Epithelial cell of proximal tubule (primary cell): ENCODE data around the gene ZFP62. TPM values are rescaled to one million over a fixed set of nuclear protein-coding genes. Genes with fewer than 3 reads are reported as not detected.

Experiments
- DNase-seq: peaks from one replicate; pipeline ENCODE4 v3.0.0-alpha.2; 2011; ENCODE audit warnings: low read depth
- H3K4me3 ChIP-seq: 2 replicates; pipeline ENCODE4 v1.5.1; 2011; ENCODE audit warnings: low read depth, mild to moderate bottlenecking, low read length
- total RNA-seq: library from RNA; depleted of rRNA; stranded (reverse); fragments of >200 nt; gene quantifications from 2 replicates; pipeline ENCODE4 v1.2.3, GENCODE V29; 2015
- TF ChIP-seq, protein P1 (sequence below): conservative IDR thresholded peaks from 2 replicates; pipeline ENCODE4 v1.5.1; 2012; ENCODE audit warnings: low read depth, mild to moderate bottlenecking, low read length

Gene ZFP62
- total RNA-seq, 1 donor from 2014 or later, result 12.4 TPM

DNA sequence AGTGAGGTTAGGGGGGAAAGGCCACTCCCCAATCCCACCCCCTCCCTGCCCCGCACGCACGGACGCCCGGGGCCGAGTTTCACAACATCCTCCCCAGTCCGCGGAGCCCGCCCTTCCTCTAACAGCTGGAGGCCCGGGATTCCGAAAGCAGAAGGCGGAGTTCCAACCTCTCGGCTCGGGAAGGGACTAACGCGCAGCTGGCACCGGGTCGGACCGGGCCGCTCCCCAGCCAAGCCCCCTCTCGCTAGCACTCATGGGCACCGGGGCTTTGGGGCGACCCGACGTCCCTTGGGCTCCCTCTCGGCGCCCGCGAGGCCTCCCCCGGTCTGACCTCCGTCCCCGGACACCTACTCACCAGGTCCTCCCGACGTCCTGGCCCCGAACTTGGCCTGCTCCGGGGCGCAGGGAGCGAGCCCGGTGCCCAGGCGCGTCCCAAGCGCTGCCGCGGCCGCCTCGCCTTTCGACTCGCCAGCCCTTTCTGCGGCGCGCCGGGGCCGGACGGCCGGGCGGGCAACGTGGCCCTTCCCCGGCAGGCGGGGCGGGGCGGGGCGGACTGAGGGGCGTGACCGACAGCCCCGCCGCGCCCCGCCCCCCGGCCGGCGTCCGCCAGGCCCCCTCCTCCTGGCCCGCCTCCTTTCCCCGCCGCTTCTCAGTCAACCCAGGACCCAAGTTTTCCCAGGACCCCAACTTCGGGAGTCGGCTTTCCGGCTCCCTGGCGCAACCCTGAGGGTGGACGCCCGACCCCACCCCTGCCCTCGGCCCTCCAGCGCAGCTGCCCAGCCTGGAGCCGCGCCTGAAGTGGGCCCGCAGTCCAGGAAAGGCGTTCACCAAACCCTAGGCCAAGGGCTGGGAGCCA lies 58.5 kb downstream of the ZFP62 start, which contains the start of gene MGAT1:
TSS of gene MGAT1 (minus strand) at position 482 of the 856 bp plus-strand sequence. CDS start 9,835 bp downstream, outside the sequence.
- TF ChIP-seq, protein P1, sequence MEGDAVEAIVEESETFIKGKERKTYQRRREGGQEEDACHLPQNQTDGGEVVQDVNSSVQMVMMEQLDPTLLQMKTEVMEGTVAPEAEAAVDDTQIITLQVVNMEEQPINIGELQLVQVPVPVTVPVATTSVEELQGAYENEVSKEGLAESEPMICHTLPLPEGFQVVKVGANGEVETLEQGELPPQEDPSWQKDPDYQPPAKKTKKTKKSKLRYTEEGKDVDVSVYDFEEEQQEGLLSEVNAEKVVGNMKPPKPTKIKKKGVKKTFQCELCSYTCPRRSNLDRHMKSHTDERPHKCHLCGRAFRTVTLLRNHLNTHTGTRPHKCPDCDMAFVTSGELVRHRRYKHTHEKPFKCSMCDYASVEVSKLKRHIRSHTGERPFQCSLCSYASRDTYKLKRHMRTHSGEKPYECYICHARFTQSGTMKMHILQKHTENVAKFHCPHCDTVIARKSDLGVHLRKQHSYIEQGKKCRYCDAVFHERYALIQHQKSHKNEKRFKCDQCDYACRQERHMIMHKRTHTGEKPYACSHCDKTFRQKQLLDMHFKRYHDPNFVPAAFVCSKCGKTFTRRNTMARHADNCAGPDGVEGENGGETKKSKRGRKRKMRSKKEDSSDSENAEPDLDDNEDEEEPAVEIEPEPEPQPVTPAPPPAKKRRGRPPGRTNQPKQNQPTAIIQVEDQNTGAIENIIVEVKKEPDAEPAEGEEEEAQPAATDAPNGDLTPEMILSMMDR, result no peak
- DNase-seq, result no peak

DNA sequence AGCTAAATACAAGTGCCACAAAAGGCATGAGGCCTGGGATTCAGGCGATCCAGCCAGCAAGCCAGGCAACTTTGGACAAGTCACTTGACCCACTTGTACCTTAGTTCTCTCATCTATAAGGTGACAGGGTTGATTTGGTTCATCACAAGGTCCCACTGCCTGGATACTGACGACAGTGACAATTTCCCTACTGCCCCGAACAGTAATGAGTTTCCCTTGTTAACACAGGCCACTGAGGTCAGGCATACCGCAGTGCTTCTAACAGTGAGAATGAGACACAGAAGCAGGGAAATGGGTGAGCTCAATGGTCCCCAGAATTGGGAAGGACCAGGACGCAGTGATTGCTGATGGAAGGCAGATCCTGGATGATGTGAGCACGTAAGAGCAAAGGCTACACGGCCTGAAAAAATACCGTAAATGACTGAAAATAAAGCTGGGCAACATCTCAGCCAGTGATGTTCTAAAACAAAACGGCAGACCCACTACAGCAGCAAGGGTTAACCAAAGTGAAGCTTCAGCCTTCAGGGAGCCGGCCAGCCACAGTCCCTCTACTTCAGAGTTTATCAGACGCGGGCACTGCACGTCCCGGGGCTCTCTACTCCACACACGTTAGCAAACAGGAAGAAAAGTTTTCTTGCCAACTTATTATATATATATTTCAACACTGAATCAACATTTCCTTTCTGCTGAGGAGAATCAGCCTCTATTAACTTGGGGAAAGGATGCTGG lies 59.3 kb downstream of the ZFP62 start:
- TF ChIP-seq, protein P1, result no peak
- H3K4me3 ChIP-seq, result peak overlapping the region; percentile 91

More for the DNA sequence above, 58.5 kb downstream of the ZFP62 start, which contains the start of gene MGAT1:
- H3K4me3 ChIP-seq, result peak within 1 kb of the TSS; percentile 91

DNA sequence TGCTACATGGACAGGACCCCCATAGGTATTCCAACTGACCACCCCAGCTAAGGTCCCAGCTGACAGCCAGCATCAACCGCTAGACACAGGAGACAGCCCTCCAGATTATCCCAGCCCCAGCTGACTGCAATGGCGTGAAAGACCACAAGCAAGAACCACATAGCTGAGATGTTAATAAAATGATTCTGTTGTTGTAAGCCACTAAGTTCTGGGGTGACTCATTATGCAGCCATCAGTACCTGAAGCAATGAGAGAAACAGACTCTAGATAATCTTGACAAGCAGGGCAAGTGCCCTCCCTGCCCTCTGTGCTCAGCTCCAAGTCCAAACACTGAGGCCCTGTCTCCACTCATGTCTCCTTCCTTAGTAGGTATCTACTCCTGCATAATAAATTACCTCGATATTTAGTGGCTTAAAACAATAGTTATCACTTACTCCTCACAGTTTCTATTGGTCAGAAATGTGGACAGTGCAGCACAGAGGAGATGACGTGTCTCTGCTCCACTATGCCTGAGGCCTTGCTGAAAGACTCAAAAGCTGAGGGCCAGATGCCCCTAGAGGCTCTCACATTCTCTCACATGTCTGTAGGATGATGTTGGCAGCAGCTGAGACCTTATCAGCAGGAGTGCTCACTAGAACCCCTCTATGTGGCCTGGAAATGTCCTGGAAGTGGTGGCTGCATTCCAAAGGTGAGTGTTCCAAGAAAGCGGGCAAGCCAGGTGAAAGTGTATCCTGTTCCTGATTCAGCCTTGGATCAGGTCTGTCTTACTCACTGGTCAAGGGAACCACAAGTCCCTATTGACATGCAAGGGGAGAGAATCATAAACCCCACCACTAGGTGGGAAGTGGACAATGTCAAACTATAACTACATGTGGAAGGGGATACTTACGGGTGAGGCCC lies 60.9 kb downstream of the ZFP62 start:
- TF ChIP-seq, protein P1, result peak; percentile 13
- H3K4me3 ChIP-seq, result no peak overlapping the region
- no peak for DNase-seq

More for the DNA sequence above, 59.3 kb downstream of the ZFP62 start:
- no peak for DNase-seq

DNA sequence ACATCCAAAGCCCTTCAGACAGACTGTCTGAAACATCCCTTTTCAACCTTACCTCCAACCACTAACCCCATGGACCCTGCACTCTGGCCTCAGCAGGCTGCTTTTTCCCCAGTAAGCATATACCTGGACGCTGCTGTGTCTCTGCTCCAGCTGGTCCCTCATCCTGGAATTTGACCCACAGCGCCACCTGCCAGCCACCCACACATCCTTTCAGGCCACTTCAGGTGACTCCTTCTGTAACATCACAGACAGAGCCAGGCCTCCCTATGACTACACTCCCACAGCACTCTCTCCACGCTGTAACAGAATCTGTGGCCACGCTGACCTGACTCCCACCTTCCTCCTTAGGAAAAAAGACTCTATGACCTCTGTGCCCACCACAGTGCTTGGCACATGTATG lies 61.9 kb downstream of the ZFP62 start:
- no peak for DNase-seq
- H3K4me3 ChIP-seq, result no peak overlapping the region
- TF ChIP-seq, protein P1, result peak; percentile 55

DNA sequence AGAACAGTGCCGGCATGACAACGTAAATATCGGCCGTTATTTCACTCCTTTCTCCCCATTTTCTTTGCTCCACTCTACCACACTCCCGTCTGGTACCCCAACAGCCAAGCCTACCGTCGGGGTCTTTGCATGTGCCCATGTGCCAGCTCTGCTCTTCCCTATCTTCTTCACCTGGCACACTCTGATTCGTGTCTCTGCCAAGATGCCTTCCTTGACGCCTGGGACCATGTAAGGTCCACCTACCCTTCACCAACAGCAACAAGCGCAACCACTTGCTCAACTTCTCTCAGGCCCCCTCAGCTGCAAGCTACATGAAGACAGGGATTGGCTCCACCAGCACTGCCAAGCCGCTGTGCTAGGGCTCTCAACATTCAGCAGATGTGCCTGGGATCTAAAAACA lies 62.9 kb downstream of the ZFP62 start:
- TF ChIP-seq, protein P1, result no peak
- DNase-seq, result no peak
- no peak overlapping the region for H3K4me3 ChIP-seq

Other genes with a start within 250 kb of the ZFP62 start
- 0.29 and 3.8 TPM in 2 replicates for gene FLT4, start 211.7 kb downstream of the ZFP62 start, total RNA-seq
- gene OR2Y1, start 121.2 kb downstream of the ZFP62 start, total RNA-seq, result not detected in 2 replicates
- gene MGAT1, start 58.5 kb downstream of the ZFP62 start, total RNA-seq, result 71.7 and 79.6 TPM in 2 replicates
- gene BTNL8, start 37.9 kb upstream of the ZFP62 start, total RNA-seq, result not detected in 2 replicates
- not detected in 2 replicates for gene BTNL3, start 127.6 kb upstream of the ZFP62 start, total RNA-seq
- 0.22 TPM in 1 of 2 replicates, not detected in the other for gene BTNL9, start 179.0 kb upstream of the ZFP62 start, total RNA-seq